Astrocyte of the cerebellum (primary cell): Measurements from ENCODE around the gene ITM2C.

ENCODE experiments used
- DNase-seq: peaks from one replicate; pipeline ENCODE4 v3.0.0-alpha.2; 2011; ENCODE audit warnings: low read depth
- H3K4me3 ChIP-seq: 2 replicates; pipeline ENCODE4 v1.5.1; 2011; ENCODE audit warnings: mild to moderate bottlenecking, low read depth, low read length, moderate library complexity
- CTCF ChIP-seq: IDR thresholded peaks from 2 replicates; pipeline ENCODE4 v1.5.1; 2012; ENCODE audit warnings: low read length, low read depth, moderate library complexity, mild to moderate bottlenecking; ENCODE audit errors: missing control alignments
- in situ Hi-C: cut with HindIII; loops from 2 replicates; pipeline ENCODE4 v1.10.0; 2017; ENCODE audit warnings: low sequenced_read_pairs

ITM2C gene

GRCh38 chr2:230899287-230899686 lies 34.5 kb downstream of the ITM2C start:
- DNase-seq: no peak
- TF ChIP-seq CTCF: no peak
- in situ Hi-C loops: loop anchor here (5.0 kb wide), 1 partner anchor 78 kb away; no protein-coding TSS in a partner anchor
- no peak overlapping the region for H3K4me3 ChIP-seq

GRCh38 chr2:230899786-230900185 lies 35.0 kb downstream of the ITM2C start:
- in situ Hi-C loops: loop anchor here (5.0 kb wide), 1 partner anchor 78 kb away; no protein-coding TSS in a partner anchor
- no peak for DNase-seq
- TF ChIP-seq CTCF: no peak
- H3K4me3 ChIP-seq: no peak overlapping the region

- TF ChIP-seq CTCF: no peak
- no peak overlapping the region for H3K4me3 ChIP-seq
- in situ Hi-C loops: no loop called here
- no peak for DNase-seq
Measured at GRCh38 chr2:230900336-230900995, 35.7 kb downstream of the ITM2C start.

- in situ Hi-C loops: no loop called here
- no peak overlapping the region for H3K4me3 ChIP-seq
- no peak for DNase-seq
- no peak for TF ChIP-seq CTCF
Measured at GRCh38 chr2:230901006-230901405, 36.3 kb downstream of the ITM2C start.

- peak; percentile 95 for TF ChIP-seq CTCF
- no peak overlapping the region for H3K4me3 ChIP-seq
- in situ Hi-C loops: no loop called here
- DNase-seq: peak; percentile 55
Measured at GRCh38 chr2:230902180-230902899, 37.6 kb downstream of the ITM2C start.

GRCh38 chr2:230903231-230904150 lies 38.7 kb downstream of the ITM2C start:
- DNase-seq: no peak
- no peak overlapping the region for H3K4me3 ChIP-seq
- in situ Hi-C loops: no loop called here
- TF ChIP-seq CTCF: no peak
